ENCODE data around the gene VSX2. TPM values are rescaled to one million over a fixed set of nuclear protein-coding genes. Genes with fewer than 3 reads are reported as not detected.

VSX2 gene
- total RNA-seq, 1 donor from 2014 or later = not detected

GRCh38 chr14:74242021-74242779, 3.0 kb downstream of the VSX2 start:
- Histone ChIP-seq H3K4me3 (no peak overlapping the region), H3K27ac (replicated peaks) (no peak overlapping the region), H3K4me1 (peaks cover 26% of the 10 kb centered on the region), H3K9me3 (replicated peaks) (no peaks in the 10 kb centered on the region), H3K27me3 (ENCODE audit: low read depth) (peaks cover 98% of the 10 kb centered on the region), H3K36me3 (no peaks in the 10 kb centered on the region)
- DNase-seq = no peak
- intact Hi-C loops (cut with micrococcal nuclease) = loop anchor here (10.0 kb wide), 1 partner anchor 127 kb away; no protein-coding TSS in a partner anchor
- TF ChIP-seq CTCF (IDR thresholded peaks at IDR 0.05; ENCODE audit: borderline replicate concordance) = no peak

GRCh38 chr14:74242780-74243042, 3.5 kb downstream of the VSX2 start:
- Histone ChIP-seq H3K4me1 (peaks cover 26% of the 10 kb centered on the region), H3K36me3 (no peaks in the 10 kb centered on the region), H3K9me3 (replicated peaks) (no peaks in the 10 kb centered on the region), H3K27ac (replicated peaks) (no peak overlapping the region), H3K27me3 (ENCODE audit: low read depth) (peaks cover 98% of the 10 kb centered on the region), H3K4me3 (no peak overlapping the region)
- no peak for DNase-seq
- TF ChIP-seq CTCF (IDR thresholded peaks at IDR 0.05; ENCODE audit: borderline replicate concordance) = no peak
- intact Hi-C loops (cut with micrococcal nuclease) = loop anchor here (10.0 kb wide), 1 partner anchor 128 kb away; no protein-coding TSS in a partner anchor

- H3K4me1 ChIP-seq = peaks cover 26% of the 10 kb centered on the region
- H3K36me3 ChIP-seq = no peaks in the 10 kb centered on the region
- no peak for DNase-seq
- no peaks in the 10 kb centered on the region for H3K9me3 ChIP-seq (replicated peaks)
- H3K27ac ChIP-seq (replicated peaks) = no peak overlapping the region
- no peak overlapping the region for H3K4me3 ChIP-seq
- peaks cover 98% of the 10 kb centered on the region for H3K27me3 ChIP-seq (ENCODE audit: low read depth)
- intact Hi-C loops (cut with micrococcal nuclease) = loop anchor here (10.0 kb wide), 1 partner anchor 128 kb away; no protein-coding TSS in a partner anchor
- TF ChIP-seq CTCF (IDR thresholded peaks at IDR 0.05; ENCODE audit: borderline replicate concordance) = no peak
These were observed 3.8 kb downstream of the VSX2 start for GRCh38 chr14:74243051-74243450.

GRCh38 chr14:74244115-74244514, 4.9 kb downstream of the VSX2 start:
- peaks cover 97% of the 10 kb centered on the region for H3K27me3 ChIP-seq (ENCODE audit: low read depth)

GRCh38 chr14:74245292-74245691, 6.0 kb downstream of the VSX2 start:
- intact Hi-C loops (cut with micrococcal nuclease) = loop anchor here (10.0 kb wide), 1 partner anchor 130 kb away; no protein-coding TSS in a partner anchor
- no peaks in the 10 kb centered on the region for H3K9me3 ChIP-seq (replicated peaks)
- no peak for DNase-seq
- TF ChIP-seq CTCF (IDR thresholded peaks at IDR 0.05; ENCODE audit: borderline replicate concordance) = no peak
- H3K36me3 ChIP-seq = no peaks in the 10 kb centered on the region
- no peak overlapping the region for H3K27ac ChIP-seq (replicated peaks)
- H3K4me3 ChIP-seq = no peak overlapping the region
- H3K4me1 ChIP-seq = peaks cover 15% of the 10 kb centered on the region
- H3K27me3 ChIP-seq (ENCODE audit: low read depth) = peaks cover 85% of the 10 kb centered on the region

More at GRCh38 chr14:74244115-74244514, 4.9 kb downstream of the VSX2 start:
- TF ChIP-seq CTCF (IDR thresholded peaks at IDR 0.05; ENCODE audit: borderline replicate concordance) = no peak
- no peak overlapping the region for H3K4me3 ChIP-seq
- H3K4me1 ChIP-seq = peaks cover 26% of the 10 kb centered on the region
- no peaks in the 10 kb centered on the region for H3K9me3 ChIP-seq (replicated peaks)
- H3K27ac ChIP-seq (replicated peaks) = no peak overlapping the region
- intact Hi-C loops (cut with micrococcal nuclease) = loop anchor here (10.0 kb wide), 1 partner anchor 129 kb away; no protein-coding TSS in a partner anchor
- no peak for DNase-seq
- no peaks in the 10 kb centered on the region for H3K36me3 ChIP-seq
